Activated gamma-delta T cell treated with Interleukin-2 at 50 U/mL for 16 hours (primary cell): ENCODE measurements around the gene SLAMF8.

Source experiments
- DNase-seq: peaks from one replicate; pipeline ENCODE4 v3.0.0-alpha.2; 2020

The SLAMF8 gene

DNA sequence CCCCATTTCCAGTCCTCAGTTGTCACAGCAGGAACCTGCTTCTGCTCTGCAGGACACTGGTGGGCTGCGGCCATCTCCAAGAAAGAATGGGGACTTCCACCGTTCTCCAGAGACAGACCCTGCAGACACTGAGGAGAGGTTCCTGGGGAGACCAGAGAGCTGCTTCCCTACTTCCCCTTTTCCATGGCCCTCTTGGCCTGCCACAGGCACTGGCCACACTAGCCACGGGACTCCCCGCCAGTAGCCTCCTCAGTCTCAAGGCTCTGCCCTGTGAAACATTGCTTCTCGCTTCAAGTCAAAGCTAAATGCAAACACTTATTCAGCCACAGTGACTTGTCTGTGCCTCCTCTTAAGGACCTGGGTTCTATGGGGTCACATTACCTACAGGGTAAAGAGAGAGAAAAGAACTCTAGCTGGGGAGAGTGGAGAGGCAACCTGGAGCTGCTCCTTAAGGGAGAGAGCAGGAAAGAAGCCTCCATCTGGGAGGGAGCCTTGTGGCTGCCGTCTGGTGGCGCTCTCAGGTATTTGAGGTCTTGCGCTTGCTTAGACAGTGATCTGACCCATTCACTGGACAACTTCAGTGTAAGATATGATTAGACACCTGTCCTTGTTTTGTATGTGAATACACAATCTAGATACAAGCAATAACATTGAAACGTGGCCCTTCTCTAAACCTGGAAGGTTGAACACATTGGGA lies 5.4 kb upstream of the SLAMF8 start:
- DNase-seq, result no peak

DNA sequence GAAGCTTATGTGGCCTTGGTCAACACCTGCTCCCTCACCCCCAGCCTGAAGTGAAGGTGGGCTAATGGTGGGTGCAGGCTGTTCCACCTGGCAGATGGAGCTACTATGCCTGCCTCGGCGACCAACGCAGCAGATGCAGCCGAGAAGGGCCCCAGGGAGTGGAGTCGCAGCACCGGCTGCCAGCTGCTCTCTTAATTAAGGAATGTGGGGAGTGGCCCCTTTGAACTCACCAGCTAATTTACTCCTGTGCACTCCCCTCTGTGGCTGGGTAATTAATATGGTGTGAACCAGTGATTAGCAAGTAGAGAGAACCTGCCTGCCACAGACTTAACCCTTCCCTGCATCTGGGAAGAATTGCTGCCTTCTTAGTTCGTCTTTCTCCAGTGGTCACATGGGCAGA lies 3.3 kb upstream of the SLAMF8 start:
- no peak for DNase-seq

DNA sequence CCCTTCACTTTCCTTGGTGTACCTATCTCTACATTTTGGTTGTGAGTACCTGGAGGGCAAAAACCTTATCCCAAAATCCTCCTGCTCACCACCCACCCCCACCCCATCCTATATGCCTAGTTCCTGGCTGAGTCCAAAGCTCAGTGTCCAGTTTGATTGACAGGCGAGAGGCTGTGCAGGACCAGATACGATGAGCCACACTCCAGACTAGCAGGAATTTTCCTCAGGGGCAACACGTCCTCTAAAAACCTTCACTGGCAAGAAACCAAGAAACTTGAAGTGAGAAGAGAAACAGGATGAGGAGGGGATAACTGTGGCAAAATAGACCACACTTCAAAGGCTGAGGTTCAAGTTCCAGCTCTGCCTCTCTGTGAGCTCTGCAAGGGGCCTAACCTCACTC lies 1.1 kb upstream of the SLAMF8 start:
- DNase-seq, result no peak

DNA sequence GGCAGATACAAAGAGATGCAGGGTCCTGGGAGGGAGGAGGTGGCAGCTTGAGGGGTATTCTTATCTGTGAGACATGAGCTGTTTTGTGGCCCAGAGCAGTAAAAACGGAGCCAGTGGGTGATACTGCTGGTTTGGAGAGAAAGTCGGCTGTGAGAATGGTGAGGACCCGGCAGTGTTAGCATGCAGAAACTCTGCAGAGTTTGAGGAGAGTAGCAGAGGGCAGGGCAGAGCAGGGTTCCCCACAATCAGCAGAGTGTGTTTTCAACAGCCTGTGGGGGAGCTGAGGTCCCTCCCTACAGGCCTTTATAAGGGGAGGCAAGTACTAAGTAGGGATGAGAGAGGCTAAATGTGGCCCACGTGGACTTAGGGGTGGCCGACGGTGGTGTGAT lies 423 bp downstream of the SLAMF8 start:
- DNase-seq, result no peak

DNA sequence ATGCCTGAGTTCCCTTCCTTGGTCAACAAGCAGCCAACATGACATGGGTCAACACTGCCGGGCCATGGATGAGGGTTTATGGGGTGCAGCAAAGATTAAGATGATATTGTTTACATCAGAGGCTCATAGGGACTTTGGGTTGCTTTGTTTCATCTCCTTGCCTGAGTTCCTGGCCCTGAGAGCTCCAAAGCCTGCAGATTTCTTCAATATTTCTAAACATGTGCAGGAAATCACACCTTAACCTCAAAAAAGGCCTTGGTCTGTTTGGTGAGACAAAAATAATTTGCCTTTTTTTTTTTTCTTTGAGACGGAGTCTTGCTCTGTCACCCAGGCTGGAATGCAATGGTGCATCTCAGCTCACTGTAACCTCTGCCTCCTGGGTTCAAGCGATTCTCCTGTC lies 876 bp downstream of the SLAMF8 start:
- no peak for DNase-seq

DNA sequence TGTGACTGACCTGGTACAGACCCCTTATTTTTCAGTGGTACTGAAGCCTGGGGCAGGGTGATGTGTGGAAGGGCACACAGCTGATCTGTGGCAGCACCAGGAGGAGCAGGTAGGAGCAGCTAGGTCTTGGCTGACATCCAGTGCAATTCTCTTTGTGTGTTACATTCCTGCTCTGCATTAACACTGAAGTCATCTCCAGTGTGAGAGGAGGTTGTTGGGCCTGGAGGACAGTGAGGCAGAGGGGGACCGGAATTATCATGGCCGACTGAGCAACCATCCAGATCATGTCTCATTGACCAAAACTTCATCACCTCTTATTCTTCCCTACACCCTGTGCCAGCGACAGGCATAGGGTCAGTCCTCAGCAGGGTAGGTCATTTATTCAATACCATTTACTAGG lies 1.5 kb downstream of the SLAMF8 start:
- no peak for DNase-seq

DNA sequence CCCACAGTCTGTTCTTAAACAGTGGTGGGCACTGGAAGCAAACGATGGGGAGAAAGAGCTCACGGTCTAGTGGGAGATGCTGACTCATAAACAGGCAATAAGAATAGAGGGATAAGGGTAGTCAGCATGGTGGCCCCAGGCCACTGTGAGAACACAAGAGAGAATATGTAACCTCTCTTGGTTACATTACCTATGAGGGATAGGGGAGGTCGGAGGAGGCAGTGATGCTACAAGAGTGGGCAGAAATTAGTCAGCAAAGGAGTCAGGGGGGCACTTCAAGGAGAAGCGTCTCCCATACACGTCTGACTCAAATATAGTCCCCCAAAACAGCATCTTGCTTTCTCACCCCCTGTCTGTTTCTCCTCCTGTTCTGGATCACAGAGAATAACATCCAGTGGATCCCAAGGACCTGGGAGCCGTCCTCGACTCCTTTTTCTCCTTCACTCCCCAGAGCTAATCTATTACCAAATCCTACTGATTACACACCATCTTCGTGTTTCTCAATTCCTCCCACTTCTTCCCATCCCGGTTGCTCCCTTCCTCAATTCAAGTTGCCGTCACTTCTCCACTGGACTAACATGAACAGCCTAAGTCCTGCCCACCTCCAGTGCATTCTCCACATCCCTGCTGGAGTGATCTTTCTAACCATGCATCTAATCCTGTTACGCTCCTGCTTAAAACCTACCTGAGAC lies 2.1 kb downstream of the SLAMF8 start:
- DNase-seq, result no peak

DNA sequence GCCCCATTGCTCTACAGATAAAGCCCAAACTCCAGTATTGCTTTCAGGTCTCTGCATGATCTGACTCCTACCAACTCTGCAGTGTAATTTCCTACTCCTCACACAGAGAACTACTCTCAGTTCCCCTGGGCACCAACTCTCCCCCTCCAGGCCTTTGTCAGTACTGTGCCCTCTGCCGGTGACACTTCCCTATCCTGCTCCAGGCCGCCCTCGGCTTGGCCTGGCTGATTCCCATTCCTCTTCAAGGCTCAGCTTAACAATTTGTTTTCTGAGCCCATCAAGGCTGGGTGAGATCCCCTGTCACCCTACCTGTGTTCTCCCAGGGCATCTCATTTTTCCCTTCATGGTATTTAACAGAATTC lies 2.6 kb downstream of the SLAMF8 start:
- no peak for DNase-seq

DNA sequence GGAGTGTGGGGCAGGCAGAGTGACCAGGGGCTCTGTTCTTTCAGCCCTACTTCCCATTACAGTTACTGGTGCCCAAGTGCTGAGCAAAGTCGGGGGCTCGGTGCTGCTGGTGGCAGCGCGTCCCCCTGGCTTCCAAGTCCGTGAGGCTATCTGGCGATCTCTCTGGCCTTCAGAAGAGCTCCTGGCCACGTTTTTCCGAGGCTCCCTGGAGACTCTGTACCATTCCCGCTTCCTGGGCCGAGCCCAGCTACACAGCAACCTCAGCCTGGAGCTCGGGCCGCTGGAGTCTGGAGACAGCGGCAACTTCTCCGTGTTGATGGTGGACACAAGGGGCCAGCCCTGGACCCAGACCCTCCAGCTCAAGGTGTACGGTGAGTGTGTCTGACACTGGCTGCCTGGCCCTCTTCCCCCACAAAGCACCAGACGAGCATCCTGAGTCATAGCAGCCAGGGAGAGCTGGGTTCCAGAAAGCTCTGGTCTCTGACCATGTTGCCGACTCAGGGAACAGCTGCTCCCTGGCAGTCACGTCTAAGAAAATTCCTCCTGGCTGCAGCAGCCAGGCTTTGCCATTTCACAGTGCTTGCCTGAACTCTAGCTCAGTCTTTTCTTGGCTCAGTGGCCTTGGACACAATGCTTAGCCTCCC lies 3.3 kb downstream of the SLAMF8 start:
- DNase-seq, result no peak

DNA sequence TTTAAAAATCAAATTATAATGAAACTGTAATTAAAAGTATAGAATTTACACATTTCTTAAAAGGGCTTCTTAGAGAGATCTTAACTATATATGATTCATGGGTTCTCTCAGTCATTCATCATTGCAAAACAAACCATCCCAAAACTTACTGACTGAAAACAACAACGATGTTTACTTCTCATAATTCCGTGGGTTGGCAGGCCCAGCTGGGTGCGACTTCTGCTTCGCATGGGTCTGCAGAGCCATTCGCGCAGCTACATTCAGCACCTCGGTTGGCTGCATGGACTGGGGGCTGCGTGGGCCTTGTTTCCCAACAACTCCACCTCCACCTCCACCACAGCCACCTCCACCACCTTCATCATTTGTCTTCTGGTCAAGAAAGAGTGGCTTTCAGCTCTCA lies 4.0 kb downstream of the SLAMF8 start:
- DNase-seq, result no peak

DNA sequence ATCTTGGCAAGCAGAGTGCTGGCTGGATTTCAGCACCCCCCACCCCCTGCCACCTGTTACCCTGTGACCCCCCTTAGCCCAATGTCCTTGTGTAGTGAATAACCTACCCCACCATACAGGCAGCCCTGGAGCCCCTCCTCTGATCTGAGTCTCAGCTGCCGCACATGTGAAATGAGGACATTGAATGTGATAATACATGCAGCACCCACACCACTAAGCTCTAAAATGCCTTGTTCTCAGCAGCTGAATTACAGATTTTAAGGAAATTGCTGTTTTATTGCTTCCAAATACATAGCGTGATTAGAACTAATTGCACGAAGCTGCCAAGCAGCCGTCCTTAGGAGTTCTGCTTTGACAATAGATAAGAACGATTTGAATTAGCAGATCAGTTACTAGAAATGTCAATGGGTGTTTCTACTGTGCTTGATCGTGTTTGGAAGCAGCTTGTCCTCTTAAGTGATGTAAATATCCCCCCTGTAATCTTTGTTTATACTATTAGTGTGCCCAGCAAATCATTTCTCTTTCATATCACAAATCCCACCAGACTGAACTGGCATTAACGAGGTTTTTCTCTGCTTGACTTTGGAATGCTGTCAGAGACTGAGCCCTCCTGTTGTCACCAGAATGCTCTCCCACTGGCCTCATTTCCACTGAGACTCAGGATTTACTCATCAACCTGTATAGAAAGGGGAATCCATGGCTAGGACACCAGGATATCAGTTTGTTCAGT lies 4.9 kb downstream of the SLAMF8 start:
- DNase-seq, result no peak

DNA sequence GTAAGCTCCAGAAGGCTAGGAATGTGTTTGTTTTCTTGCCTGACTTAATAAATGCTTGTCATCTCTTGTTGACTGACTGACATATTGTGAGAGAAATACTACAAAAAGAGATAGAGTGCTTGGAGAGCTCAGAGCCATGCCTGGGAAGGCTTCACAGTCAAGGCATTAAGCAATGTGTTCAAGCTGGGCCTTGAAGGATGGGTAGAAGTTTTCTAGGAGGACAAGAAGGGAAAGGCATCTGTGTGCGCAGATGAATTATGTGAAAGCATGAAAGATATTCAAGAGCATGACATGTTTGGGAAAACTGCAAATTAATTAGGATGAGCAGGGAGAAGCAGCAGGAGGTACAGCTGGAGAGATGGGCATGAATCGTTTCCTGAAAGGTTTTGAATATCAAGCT lies 5.6 kb downstream of the SLAMF8 start:
- DNase-seq, result no peak

DNA sequence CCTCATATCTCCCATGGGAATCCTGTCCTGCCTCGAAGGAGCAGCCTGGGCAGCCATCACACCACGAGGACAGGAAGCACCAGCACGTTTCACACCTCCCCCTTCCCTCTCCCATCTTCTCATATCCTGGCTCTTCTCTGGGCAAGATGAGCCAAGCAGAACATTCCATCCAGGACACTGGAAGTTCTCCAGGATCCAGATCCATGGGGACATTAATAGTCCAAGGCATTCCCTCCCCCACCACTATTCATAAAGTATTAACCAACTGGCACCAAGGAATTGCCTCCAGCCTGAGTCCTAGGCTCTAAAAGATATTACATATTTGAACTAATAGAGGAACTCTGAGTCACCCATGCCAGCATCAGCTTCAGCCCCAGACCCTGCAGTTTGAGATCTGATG lies 8.7 kb downstream of the SLAMF8 start:
- DNase-seq, result no peak

DNA sequence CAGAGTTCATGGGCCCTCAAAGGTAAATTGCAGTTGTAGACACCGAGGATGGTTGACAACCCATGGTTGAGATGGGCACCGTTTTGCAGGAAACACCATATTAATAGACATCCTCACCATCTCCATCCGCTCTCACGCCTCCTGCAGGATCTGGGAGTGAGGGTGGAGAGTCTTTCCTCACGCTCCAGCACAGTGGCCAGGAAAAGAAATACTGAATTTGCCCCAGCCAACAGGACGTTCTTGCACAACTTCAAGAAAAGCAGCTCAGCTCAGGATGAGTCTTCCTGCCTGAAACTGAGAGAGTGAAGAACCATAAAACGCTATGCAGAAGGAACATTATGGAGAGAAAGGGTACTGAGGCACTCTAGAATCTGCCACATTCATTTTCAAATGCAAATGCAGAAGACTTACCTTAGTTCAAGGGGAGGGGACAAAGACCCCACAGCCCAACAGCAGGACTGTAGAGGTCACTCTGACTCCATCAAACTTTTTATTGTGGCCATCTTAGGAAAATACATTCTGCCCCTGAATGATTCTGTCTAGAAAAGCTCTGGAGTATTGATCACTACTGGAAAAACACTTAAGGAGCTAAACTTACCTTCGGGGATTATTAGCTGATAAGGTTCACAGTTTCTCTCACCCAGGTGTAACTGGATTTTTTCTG lies 9.3 kb downstream of the SLAMF8 start:
- no peak for DNase-seq

DNA sequence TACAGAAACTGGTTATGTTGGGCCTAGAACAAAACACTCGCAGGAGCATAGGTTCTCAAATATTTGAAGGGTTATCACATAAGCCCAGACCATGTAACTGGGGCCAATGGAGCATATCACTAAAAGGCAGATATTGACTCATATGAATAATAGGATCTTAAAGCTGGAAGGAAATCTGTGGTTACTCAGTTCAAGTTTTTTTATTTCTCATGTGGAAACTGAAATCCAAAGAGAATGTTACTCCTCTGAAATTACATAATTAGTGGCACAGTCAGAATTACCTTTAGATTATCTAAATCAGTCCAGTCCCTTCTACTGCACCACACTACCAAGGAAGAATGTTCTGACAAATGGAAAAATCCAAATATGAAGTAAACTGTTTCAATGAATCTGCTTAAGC lies 12.0 kb downstream of the SLAMF8 start:
- DNase-seq, result no peak

DNA sequence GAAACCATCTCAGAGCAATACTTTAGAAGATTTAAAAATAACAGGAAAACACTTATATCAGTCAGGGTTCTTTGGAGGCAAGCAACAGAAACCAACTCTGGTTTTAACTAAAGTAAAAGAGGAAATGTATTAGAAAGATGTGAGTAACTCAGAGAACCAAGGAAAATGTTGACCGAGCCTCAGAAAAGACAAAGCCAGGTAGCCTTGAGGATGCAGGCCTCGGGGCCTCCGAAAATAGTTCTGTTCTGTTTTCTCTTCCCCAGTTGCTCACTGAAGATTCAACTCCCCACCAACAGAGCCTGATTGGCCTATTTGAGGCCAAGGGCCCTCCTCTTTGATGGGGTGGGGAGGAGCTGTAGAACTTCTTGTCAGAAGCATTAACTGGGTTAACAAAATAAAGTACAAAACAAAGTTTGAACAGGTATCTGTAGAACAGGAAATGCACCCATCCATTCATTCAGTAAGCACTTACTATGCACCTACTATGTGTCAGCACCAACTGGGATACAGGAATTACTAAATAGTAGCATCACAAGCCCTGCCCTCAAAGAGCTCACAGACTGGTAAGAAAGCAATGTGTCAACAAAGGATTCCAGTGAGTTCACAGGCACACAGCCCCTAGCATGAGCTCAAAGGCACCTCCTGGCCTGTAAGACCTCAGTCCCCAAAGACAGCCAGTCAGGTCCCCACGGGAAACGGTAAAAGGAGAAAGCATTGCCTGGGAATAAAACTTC lies 12.6 kb downstream of the SLAMF8 start:
- DNase-seq, result no peak

DNA sequence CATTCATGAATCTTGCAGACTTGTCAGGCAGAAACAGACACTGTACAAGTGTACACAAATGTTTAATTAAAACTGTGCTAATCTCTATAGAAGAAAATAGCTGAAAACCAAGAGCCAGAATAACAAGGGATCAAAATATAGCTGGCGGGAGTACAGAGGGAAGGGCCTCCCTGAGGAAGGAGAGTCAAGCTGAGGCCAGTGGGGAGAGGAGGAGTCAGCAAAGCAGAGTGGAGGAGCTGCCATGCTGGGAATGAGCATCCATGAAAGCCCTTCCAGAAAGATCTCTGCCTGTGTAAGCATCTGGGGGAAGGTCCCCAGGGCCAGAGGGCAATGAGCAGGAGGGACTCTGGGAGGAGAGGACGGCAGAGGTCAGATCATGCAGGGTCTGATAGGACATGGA lies 15.1 kb downstream of the SLAMF8 start:
- DNase-seq, result no peak

DNA sequence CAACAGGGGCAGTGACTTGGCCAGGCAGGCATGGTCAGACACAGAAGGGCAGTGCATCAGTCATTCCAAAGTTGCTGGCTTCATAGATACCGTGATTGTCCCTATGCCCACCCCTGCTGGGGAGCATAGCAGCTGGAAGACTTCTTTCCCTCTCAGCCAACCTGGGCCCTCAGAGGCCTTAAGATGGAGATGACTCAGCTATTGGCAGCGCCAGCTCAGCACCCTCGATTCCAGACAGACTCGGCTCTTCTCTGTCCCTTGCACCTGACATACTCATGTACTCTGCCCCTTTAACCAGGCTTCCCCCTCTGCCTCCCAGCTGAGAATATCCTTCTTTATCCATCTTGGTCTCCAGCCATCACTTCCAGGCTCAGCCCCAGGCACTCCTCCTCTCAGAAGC lies 16.8 kb downstream of the SLAMF8 start:
- no peak for DNase-seq

DNA sequence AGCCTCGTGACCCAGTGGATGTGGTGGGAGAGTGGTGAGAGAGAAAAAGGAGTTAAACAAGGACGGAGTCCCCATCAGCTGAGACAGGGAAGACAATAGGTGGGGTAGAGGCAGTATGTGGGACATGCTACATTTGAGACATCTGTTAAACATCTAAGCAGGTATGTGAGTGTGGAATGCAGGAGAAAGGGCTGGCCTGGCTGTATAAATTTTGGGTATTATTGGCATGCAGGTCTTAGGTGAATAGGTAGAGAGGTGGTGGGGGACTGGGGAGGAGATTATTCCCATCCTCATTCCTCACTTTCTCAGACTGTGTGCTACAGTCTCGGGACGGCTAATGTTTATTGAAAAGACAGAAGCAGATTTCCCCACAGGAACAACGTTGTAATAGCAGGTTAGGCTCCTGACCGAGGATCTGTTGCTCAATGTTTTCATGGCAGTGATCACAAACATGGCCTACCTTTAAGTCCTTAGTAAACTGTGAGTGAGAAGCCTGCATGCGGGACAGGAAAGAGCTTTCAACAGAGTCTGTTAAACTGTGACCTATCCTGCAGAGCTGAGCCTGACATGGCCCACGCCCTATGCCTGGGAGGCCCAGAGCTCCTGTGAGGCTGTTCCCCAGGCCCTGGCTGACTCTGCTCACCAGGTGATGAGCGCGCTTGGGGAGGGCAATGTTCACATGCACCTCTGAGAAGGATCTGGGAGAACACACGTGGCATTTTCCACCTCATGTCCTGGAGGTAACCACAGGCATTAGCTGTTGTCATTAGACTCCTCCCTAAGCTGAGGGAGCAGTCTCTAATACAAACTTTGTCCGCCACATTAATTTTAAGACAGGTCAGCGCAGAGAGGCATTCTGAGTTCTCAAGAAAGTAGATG lies 19.3 kb downstream of the SLAMF8 start:
- no peak for DNase-seq

DNA sequence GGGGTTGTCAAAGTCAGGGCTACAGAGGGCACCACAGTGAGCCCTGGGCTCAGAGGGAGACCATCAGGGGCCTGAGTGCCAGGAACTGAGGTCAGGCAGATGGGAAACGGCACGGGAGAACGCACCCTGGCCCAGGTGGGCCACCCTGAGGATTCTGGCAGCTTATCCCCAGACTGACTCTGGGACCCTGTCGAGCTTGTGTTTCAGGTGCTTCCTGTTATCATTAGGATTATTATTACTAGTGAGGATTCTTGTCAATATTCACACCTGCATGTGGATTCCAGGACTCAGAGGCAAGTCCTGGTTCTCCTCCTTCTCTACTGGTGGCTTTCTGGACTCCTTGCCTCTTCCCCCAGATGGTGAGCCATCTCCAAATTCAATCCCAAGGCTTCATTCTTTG lies 20.6 kb downstream of the SLAMF8 start:
- DNase-seq, result no peak

DNA sequence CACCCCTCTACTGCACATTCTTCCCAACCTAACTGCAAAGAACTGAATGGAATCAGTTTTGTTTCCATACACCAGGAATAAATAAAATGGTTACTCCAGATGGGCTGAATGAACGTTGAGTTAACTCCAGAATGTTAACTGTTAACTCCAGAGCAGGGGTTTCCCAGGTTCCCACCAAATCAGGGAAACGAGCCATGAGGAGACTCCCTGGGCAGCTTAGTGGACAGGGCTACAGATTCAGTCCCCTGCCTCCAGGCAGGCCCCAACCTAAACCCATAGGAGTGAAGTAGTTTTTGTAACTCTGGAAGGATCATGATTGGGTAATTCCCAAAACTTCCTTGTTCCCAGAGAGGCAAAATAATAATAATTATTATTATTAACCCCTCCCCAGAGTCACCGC lies 21.7 kb downstream of the SLAMF8 start:
- DNase-seq, result no peak
